Measurements from ENCODE around the gene RHOT2. TPM values are rescaled to one million over a fixed set of nuclear protein-coding genes. Genes with fewer than 3 reads are reported as not detected.
A peak's percentile ranks its signal among the peaks of the same experiment; 100 is the strongest.

The RHOT2 gene
- total and polyA plus RNA-seq, 2 experiments from 2014 or later, result 129 to 163 TPM

DNA sequence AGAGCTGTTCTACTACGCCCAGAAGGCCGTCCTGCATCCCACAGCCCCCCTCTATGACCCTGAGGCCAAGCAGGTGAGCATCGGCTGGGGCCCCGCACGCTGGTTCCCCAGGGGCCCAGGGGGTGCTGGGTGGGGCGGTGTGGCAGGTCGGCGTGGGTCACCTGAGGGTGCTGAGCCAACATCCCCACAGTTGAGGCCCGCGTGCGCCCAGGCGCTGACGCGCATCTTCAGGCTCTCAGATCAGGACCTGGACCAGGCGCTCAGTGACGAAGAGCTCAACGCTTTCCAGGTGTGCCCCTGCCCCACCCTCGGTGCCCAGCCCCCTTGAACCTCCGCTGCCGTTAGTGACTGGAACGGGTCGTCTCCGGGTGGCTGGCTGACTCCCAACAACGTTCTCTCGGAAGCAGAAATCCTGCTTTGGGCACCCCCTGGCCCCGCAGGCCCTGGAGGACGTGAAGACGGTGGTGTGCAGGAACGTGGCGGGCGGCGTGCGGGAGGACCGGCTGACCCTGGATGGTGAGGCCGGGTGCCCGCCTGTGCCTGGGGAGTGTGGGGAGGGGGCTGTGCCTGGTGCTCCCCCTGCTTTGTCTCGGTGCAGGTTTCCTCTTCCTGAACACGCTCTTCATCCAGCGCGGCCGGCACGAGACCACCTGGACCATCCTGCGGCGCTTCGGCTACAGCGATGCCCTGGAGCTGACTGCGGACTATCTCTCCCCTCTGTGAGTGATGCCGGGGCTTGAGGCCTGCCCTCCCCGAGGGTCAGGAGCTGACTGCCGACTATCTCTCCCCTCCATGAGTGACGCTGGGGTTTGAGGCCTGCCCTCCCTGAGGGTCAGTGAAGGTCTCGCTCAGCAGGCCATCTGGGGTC lies 2.8 kb downstream of the RHOT2 start:
- no peak overlapping the region for H3K27ac ChIP-seq (ENCODE audit: low read depth)
- peaks cover 6% of the 10 kb centered on the region for H3K27me3 Mint-ChIP-seq (ENCODE audit: insufficient read depth, low read depth, poor library complexity)
- no peak overlapping the region for H3K27ac Mint-ChIP-seq
- H3K36me3 ChIP-seq (ENCODE audit: insufficient read depth), result peaks cover 11% of the 10 kb centered on the region; the same call in 1 of the 2 replicates
- H3K4me1 Mint-ChIP-seq, result peaks cover 6% of the 10 kb centered on the region; the same call in 1 of the 3 replicates
- H3K4me3 Mint-ChIP-seq, result peak overlapping the region; percentile 38; the same call in 1 of the 3 replicates
- peaks cover 19% of the 10 kb centered on the region; the same call in 1 of the 2 replicates for H3F3A ChIP-seq (replicated peaks; ENCODE audit: low read depth)
- no peaks in the 10 kb centered on the region for H3K9me2 ChIP-seq (ENCODE audit: insufficient read depth)
- no peaks in the 10 kb centered on the region for H3K4me1 ChIP-seq (ENCODE audit: insufficient read depth)
- H3K4me3 ChIP-seq, result no peak overlapping the region
- H3K4me2 ChIP-seq, result no peak overlapping the region
- no peak overlapping the region for H2AFZ ChIP-seq
- peaks cover 3% of the 10 kb centered on the region for H4K20me1 ChIP-seq (replicated peaks; ENCODE audit: insufficient read depth)
- H3K27me3 ChIP-seq (ENCODE audit: insufficient read depth), result no peaks in the 10 kb centered on the region
- DNase-seq (ENCODE audit: low spot score), result no peak
- ATAC-seq, result no peak
- no peaks in the 10 kb centered on the region; the same call in 2 of the 3 replicates for H3K9me3 Mint-ChIP-seq
- TF ChIP-seq, protein P1, sequence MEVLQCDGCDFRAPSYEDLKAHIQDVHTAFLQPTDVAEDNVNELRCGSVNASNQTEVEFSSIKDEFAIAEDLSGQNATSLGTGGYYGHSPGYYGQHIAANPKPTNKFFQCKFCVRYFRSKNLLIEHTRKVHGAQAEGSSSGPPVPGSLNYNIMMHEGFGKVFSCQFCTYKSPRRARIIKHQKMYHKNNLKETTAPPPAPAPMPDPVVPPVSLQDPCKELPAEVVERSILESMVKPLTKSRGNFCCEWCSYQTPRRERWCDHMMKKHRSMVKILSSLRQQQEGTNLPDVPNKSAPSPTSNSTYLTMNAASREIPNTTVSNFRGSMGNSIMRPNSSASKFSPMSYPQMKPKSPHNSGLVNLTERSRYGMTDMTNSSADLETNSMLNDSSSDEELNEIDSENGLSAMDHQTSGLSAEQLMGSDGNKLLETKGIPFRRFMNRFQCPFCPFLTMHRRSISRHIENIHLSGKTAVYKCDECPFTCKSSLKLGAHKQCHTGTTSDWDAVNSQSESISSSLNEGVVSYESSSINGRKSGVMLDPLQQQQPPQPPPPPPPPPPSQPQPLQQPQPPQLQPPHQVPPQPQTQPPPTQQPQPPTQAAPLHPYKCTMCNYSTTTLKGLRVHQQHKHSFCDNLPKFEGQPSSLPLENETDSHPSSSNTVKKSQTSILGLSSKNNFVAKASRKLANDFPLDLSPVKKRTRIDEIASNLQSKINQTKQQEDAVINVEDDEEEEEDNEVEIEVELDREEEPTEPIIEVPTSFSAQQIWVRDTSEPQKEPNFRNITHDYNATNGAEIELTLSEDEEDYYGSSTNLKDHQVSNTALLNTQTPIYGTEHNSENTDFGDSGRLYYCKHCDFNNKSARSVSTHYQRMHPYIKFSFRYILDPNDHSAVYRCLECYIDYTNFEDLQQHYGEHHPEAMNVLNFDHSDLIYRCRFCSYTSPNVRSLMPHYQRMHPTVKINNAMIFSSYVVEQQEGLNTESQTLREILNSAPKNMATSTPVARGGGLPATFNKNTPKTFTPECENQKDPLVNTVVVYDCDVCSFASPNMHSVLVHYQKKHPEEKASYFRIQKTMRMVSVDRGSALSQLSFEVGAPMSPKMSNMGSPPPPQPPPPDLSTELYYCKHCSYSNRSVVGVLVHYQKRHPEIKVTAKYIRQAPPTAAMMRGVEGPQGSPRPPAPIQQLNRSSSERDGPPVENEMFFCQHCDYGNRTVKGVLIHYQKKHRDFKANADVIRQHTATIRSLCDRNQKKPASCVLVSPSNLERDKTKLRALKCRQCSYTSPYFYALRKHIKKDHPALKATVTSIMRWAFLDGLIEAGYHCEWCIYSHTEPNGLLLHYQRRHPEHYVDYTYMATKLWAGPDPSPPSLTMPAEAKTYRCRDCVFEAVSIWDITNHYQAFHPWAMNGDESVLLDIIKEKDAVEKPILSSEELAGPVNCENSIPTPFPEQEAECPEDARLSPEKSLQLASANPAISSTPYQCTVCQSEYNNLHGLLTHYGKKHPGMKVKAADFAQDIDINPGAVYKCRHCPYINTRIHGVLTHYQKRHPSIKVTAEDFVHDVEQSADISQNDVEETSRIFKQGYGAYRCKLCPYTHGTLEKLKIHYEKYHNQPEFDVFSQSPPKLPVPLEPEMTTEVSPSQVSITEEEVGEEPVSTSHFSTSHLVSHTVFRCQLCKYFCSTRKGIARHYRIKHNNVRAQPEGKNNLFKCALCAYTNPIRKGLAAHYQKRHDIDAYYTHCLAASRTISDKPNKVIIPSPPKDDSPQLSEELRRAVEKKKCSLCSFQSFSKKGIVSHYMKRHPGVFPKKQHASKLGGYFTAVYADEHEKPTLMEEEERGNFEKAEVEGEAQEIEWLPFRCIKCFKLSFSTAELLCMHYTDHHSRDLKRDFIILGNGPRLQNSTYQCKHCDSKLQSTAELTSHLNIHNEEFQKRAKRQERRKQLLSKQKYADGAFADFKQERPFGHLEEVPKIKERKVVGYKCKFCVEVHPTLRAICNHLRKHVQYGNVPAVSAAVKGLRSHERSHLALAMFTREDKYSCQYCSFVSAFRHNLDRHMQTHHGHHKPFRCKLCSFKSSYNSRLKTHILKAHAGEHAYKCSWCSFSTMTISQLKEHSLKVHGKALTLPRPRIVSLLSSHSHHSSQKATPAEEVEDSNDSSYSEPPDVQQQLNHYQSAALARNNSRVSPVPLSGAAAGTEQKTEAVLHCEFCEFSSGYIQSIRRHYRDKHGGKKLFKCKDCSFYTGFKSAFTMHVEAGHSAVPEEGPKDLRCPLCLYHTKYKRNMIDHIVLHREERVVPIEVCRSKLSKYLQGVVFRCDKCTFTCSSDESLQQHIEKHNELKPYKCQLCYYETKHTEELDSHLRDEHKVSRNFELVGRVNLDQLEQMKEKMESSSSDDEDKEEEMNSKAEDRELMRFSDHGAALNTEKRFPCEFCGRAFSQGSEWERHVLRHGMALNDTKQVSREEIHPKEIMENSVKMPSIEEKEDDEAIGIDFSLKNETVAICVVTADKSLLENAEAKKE (CRISPR knock-in tag; IDR thresholded peaks at IDR 0.05), result no peak
- no peak for TF ChIP-seq STAT1 (IDR thresholded peaks at IDR 0.05; ENCODE audit: unreplicated experiment)
- TF ChIP-seq EZH2 (IDR thresholded peaks at IDR 0.05; ENCODE audit: low read depth, unreplicated experiment), result no peak
- TF ChIP-seq JUNB (IDR thresholded peaks at IDR 0.05; ENCODE audit: unreplicated experiment), result no peak
- no peak for TF ChIP-seq EZH2phosphoT487 (IDR thresholded peaks at IDR 0.05; ENCODE audit: unreplicated experiment)
- peaks cover 21% of the 10 kb centered on the region for H3K36me3 Mint-ChIP-seq (ENCODE audit: low read depth)
- peaks cover 16% of the 10 kb centered on the region for H3K79me2 ChIP-seq (replicated peaks; ENCODE audit: insufficient read depth)
